DND-41 (cell line): ENCODE data around the gene MADCAM1.

ENCODE experiments used
- ATAC-seq: fragments of 200-7000 bp; cut with Tn5 transposase; 3 replicates; pipeline ENCODE4 v1.9.1; 2021; ENCODE audit warnings: low read depth; ENCODE audit not compliant: insufficient read depth
- DNase-seq: peaks from one replicate; pipeline ENCODE4 v3.0.0-alpha.2; 2020
- H2AFZ ChIP-seq: 2 replicates; pipeline ENCODE4 v1.6.0; 2012; ENCODE audit warnings: low read depth, low read length
- H3K27ac ChIP-seq: 2 replicates; pipeline ENCODE4 v1.5.1; 2012; ENCODE audit warnings: low read length, inconsistent platforms
- H3K27me3 ChIP-seq: fragments of 200-600 bp; sonication (generic); 2 replicates; pipeline ENCODE4 v1.6.0; 2012; ENCODE audit warnings: low read length, mild to moderate bottlenecking, inconsistent platforms; ENCODE audit not compliant: insufficient read depth, poor library complexity
- H3K36me3 ChIP-seq: 2 replicates; pipeline ENCODE4 v1.5.1; 2012; ENCODE audit warnings: low read length, inconsistent platforms; ENCODE audit not compliant: insufficient read depth
- H3K4me1 ChIP-seq: 2 replicates; pipeline ENCODE4 v1.5.1; 2012; ENCODE audit warnings: mild to moderate bottlenecking, low read length; ENCODE audit not compliant: insufficient read depth
- H3K4me2 ChIP-seq: 2 replicates; pipeline ENCODE4 v1.6.0; 2012; ENCODE audit warnings: mild to moderate bottlenecking, moderate library complexity, low read length, inconsistent platforms; ENCODE audit not compliant: insufficient read depth
- H3K4me3 ChIP-seq, 2 experiments: fragments of 200-600 bp in 1 of 2; shearing (Covaris generic) in 1 of 2; 2 replicates each; pipeline ENCODE4 v1.5.1; 2012 to 2016; ENCODE audit warnings: inconsistent platforms in 2 of 2, low read length in 2 of 2, mild to moderate bottlenecking in 2 of 2, low read depth in 1 of 2, moderate library complexity in 1 of 2
- H3K79me2 ChIP-seq: 2 replicates; pipeline ENCODE4 v1.6.0; 2012; ENCODE audit warnings: low read length, inconsistent platforms; ENCODE audit not compliant: insufficient read depth
- H3K9ac ChIP-seq: 2 replicates; pipeline ENCODE4 v1.6.0; 2012; ENCODE audit warnings: low read depth, mild to moderate bottlenecking, inconsistent platforms, low read length, moderate library complexity
- H3K9me3 ChIP-seq: 2 replicates; pipeline ENCODE4 v1.5.1; 2012; ENCODE audit warnings: low read length, moderate library complexity, mild to moderate bottlenecking, inconsistent platforms; ENCODE audit not compliant: insufficient read depth, severe bottlenecking
- H4K20me1 ChIP-seq: 2 replicates; pipeline ENCODE4 v1.6.0; 2012; ENCODE audit warnings: low read length; ENCODE audit not compliant: insufficient read depth
- CTCF ChIP-seq: IDR thresholded peaks from 2 replicates; pipeline ENCODE4 v1.5.1; 2012; ENCODE audit warnings: borderline replicate concordance, low read length, moderate library complexity, mild to moderate bottlenecking; ENCODE audit not compliant: poor library complexity, severe bottlenecking; ENCODE audit errors: extremely low read depth
- EZH2 ChIP-seq: IDR thresholded peaks from 3 replicates; pipeline ENCODE4 v1.6.1; 2012; ENCODE audit warnings: borderline replicate concordance, low read depth, mild to moderate bottlenecking, moderate library complexity, low read length, inconsistent platforms; ENCODE audit not compliant: severe bottlenecking

The MADCAM1 gene

DNA sequence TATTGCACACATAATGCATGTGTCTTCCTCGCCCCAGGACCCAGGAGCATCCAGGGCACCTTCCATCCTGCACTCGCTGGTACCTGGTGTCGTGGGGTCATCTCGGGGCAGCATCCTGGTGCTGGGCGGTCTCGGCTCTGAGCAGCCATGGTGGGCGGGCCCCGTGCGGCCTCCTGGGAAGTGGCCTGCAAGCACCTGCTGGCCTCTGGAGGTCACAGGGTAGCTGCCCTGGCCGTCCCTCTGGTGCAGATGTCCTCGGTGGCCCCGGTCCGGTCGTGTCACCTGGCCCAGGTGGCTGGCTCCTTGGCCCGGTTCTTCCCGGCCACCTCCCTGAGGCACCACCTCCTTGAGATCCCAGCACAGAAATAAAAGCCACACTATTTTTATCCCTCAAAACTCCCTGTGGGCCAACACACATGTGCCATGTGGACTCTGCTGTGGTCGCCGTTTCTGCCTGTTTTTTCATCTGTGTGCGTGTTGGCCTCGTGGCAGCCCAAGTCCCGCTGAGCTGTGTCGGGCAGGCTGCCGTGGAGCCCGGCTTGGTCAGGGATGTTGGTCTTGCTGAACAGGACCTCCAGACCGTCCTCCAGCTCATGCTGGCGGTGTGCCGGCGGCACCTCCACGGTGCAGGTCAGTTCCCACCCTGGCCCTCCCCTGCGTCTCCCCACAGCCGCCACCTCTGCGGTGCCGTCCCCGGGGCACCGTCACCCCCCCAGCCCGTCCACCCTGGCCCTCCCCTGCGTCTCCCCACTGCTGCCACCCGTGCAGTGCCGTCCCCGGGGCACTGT lies 42.5 kb downstream of the MADCAM1 start:
- H3K9ac ChIP-seq = no peak overlapping the region
- H3K4me1 ChIP-seq = peaks cover 5% of the 10 kb centered on the region
- no peak overlapping the region for H3K4me3 ChIP-seq
- TF ChIP-seq CTCF (no peak), EZH2 (no peak)
- no peak overlapping the region for H2AFZ ChIP-seq
- H3K27ac ChIP-seq = no peak overlapping the region
- no peak for ATAC-seq
- peaks cover 73% of the 10 kb centered on the region for H3K36me3 ChIP-seq
- no peak overlapping the region for H3K4me2 ChIP-seq
- no peaks in the 10 kb centered on the region for H3K27me3 ChIP-seq
- no peak for DNase-seq
- H3K9me3 ChIP-seq = no peaks in the 10 kb centered on the region
- peaks cover 54% of the 10 kb centered on the region for H4K20me1 ChIP-seq
- H3K79me2 ChIP-seq = peaks cover 22% of the 10 kb centered on the region

- Histone ChIP-seq H3K27me3 (no peaks in the 10 kb centered on the region), H3K36me3 (peaks cover 73% of the 10 kb centered on the region), H3K9ac (no peak overlapping the region), H3K79me2 (peaks cover 16% of the 10 kb centered on the region), H3K4me1 (no peaks in the 10 kb centered on the region), H3K27ac (no peak overlapping the region), H3K9me3 (no peaks in the 10 kb centered on the region), H4K20me1 (peaks cover 48% of the 10 kb centered on the region), H3K4me2 (no peak overlapping the region), H2AFZ (no peak overlapping the region), H3K4me3 (no peak overlapping the region)
- ATAC-seq = no peak
- DNase-seq = no peak
- TF ChIP-seq CTCF = no peak
- TF ChIP-seq EZH2 = no peak
Measured at GRCh38 chr19:539429-540030, 43.2 kb downstream of the MADCAM1 start.

DNA sequence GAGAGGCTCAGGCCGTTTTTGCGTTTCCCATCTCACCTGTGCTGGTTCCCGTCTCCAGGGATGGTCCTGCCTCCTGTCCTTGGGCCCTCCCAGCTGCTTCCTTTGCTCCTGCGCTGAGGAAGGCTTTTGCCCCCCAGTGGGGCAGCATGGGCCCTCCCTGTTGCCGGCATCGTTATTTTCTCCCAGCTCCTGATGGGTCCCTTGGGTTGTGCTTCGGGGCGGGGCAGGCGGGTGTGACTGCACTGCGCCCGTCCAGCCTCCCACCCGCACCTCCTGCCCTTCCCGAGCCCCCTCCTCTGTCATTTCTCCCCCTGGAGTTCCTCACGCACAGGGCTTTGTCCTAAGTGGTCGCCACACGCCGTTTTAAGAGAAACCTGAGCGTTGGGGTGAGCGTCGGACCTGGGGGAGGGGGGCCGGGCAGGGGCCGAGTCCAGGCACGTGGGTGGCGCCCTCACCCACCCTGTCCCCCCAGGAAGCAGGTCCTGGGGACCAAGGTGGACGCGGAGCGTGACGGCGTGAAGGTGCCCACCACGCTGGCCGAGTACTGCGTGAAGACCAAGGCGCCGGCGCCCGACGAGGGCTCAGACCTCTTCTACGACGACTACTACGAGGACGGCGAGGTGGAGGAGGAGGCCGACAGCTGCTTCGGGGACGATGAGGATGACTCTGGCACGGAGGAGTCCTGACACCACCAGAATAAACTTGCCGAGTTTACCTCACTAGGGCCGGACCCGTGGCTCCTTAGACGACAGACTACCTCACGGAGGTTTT lies 44.8 kb downstream of the MADCAM1 start:
- peaks cover 59% of the 10 kb centered on the region for H3K36me3 ChIP-seq
- no peak for ATAC-seq
- no peak overlapping the region for H3K4me2 ChIP-seq
- no peak overlapping the region for H3K4me3 ChIP-seq
- H3K9me3 ChIP-seq = no peaks in the 10 kb centered on the region
- peaks cover 39% of the 10 kb centered on the region for H4K20me1 ChIP-seq
- no peaks in the 10 kb centered on the region for H3K27me3 ChIP-seq
- H3K9ac ChIP-seq = no peak overlapping the region
- H3K4me1 ChIP-seq = no peaks in the 10 kb centered on the region
- TF ChIP-seq CTCF (no peak), EZH2 (no peak)
- H3K79me2 ChIP-seq = 0 out of 2 replicates have a peak, but pooled peaks cover 3% of the 10 kb centered on the region
- H2AFZ ChIP-seq = no peak overlapping the region
- DNase-seq = no peak
- H3K27ac ChIP-seq = no peak overlapping the region
